ENCODE measurements around the gene WDR31.

WDR31 gene

DNA sequence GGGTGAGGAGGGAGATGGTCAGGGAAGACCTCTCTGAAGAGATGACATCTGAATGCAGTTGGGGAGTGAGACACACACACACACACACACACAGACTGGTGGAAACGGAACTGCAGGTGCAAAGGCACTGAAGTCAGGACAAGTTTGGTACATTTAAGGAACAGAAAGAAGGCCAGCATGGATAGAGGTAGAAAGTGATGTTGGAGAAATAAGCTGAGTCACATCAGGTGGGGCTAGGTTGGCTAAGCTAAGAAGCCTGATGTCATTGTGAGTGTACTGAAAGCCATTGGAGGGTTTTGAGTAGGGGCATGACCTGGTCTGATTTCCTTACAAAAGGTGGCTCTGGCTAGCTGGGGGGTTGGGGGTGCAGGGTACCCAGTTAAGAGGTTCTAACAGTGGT lies 12.3 kb upstream of the WDR31 start:
- H3K9me3 ChIP-seq (replicated peaks in 1 of 2; ENCODE audit: control insufficient read depth in 2 of 2, insufficient read depth in 1 of 2, low read depth in 1 of 2, low read length in 2 of 2) = peaks cover 0 to 3% of the 10 kb centered on the region in 2 donors
- no peak for DNase-seq (ENCODE audit: low spot score)
- H3K4me3 ChIP-seq (ENCODE audit: low read length in 2 of 2) = no peak overlapping the region

DNA sequence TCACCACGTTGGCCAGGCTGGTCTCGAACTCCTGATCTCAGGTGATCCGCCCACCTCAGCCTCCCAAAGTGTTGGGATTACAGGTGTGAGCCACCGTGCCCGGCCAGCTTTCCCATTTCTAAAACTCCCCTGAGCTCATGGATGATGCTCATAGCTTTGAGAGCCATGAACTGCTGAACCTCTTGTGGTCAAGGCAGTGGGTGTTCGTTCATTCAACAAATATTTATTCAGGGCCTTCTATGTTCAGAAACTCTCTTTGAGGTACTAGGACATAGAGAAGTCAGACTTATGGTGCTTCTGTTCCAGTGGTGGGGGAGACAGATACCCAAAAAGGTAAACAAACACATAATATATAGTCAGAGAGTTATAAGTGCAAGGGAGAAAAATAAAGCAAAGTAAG lies 11.9 kb upstream of the WDR31 start:
- peaks cover 0 to 2% of the 10 kb centered on the region in 2 donors for H3K4me1 ChIP-seq (ENCODE audit: control insufficient read depth in 2 of 2, insufficient read depth in 1 of 2, low read depth in 1 of 2, low read length in 2 of 2)
- WGBS, 2 donors (ENCODE audit: extremely low coverage in 2 of 2, insufficient read length in 2 of 2, insufficient replicate concordance in 1 of 2) = no CpG with 5 or more reads among the region's 6 CpGs
- H3K4ac ChIP-seq (ENCODE audit: low read length) = no peak overlapping the region
- H3K23ac ChIP-seq (ENCODE audit: low read depth, low read length, poor library complexity) = no peak overlapping the region
- H2AFZ ChIP-seq (ENCODE audit: low read length) = no peak overlapping the region
- H4K8ac ChIP-seq (ENCODE audit: low read depth, low read length) = no peak overlapping the region
- H4K91ac ChIP-seq (ENCODE audit: low read depth, low read length, poor library complexity) = no peak overlapping the region
- no peak overlapping the region for H3K27ac ChIP-seq (replicated peaks; ENCODE audit: low read length)
- no peak overlapping the region for H3K4me2 ChIP-seq (ENCODE audit: insufficient read depth, low read length, poor library complexity, severe bottlenecking)
- no peaks in the 10 kb centered on the region for H3K36me3 ChIP-seq (replicated peaks in 1 of 2; ENCODE audit: control insufficient read depth in 2 of 2, insufficient read depth in 2 of 2, low read length in 2 of 2)
- no peak overlapping the region for H3K14ac ChIP-seq (ENCODE audit: low read length)
- no peak overlapping the region for H2BK120ac ChIP-seq (ENCODE audit: low read depth, low read length)
- no peak overlapping the region for H2BK12ac ChIP-seq (ENCODE audit: low read length)
- no peaks in the 10 kb centered on the region for H3K79me1 ChIP-seq (ENCODE audit: low read depth, low read length)
- no peak overlapping the region for H3K18ac ChIP-seq (ENCODE audit: low read length)
- H2BK15ac ChIP-seq (ENCODE audit: low read length) = no peak overlapping the region
- H2BK5ac ChIP-seq (ENCODE audit: low read length) = no peak overlapping the region
- peaks cover 14 to 82% (median 37%) of the 10 kb centered on the region in 3 experiments for H3K27me3 ChIP-seq (ENCODE audit: control insufficient read depth in 3 of 3, insufficient read depth in 3 of 3, low read depth in 1 of 3, low read length in 3 of 3)
- H2AK5ac ChIP-seq (ENCODE audit: low read depth, low read length) = no peak overlapping the region
- no peak overlapping the region for H3K9ac ChIP-seq (ENCODE audit: low read depth, low read length, poor library complexity)
- H3K9me3 ChIP-seq (replicated peaks in 1 of 2; ENCODE audit: control insufficient read depth in 2 of 2, insufficient read depth in 1 of 2, low read depth in 1 of 2, low read length in 2 of 2) = peaks cover 0 to 3% of the 10 kb centered on the region in 2 donors
- DNase-seq (ENCODE audit: low spot score) = no peak
- H3K4me3 ChIP-seq (ENCODE audit: low read length in 2 of 2) = no peak overlapping the region

More for the DNA sequence above, 12.3 kb upstream of the WDR31 start:
- Histone ChIP-seq H3K9ac (ENCODE audit: low read depth, low read length, poor library complexity) (no peak overlapping the region), H3K27ac (replicated peaks; ENCODE audit: low read length) (no peak overlapping the region), H2BK15ac (ENCODE audit: low read length) (no peak overlapping the region), H2BK12ac (ENCODE audit: low read length) (no peak overlapping the region), H3K79me1 (ENCODE audit: low read depth, low read length) (no peaks in the 10 kb centered on the region), H4K8ac (ENCODE audit: low read depth, low read length) (no peak overlapping the region), H2AFZ (ENCODE audit: low read length) (no peak overlapping the region), H2AK5ac (ENCODE audit: low read depth, low read length) (no peak overlapping the region), H2BK5ac (ENCODE audit: low read length) (no peak overlapping the region), H2BK120ac (ENCODE audit: low read depth, low read length) (no peak overlapping the region), H3K4me1 (ENCODE audit: control insufficient read depth in 2 of 2, insufficient read depth in 1 of 2, low read depth in 1 of 2, low read length in 2 of 2) (peaks cover 0 to 2% of the 10 kb centered on the region in 2 donors), H3K14ac (ENCODE audit: low read length) (no peak overlapping the region), H3K23ac (ENCODE audit: low read depth, low read length, poor library complexity) (no peak overlapping the region), H4K91ac (ENCODE audit: low read depth, low read length, poor library complexity) (no peak overlapping the region), H3K4me2 (ENCODE audit: insufficient read depth, low read length, poor library complexity, severe bottlenecking) (no peak overlapping the region), H3K27me3 (ENCODE audit: control insufficient read depth in 3 of 3, insufficient read depth in 3 of 3, low read depth in 1 of 3, low read length in 3 of 3) (peaks cover 14 to 81% (median 37%) of the 10 kb centered on the region in 3 experiments), H3K18ac (ENCODE audit: low read length) (no peak overlapping the region), H3K36me3 (replicated peaks in 1 of 2; ENCODE audit: control insufficient read depth in 2 of 2, insufficient read depth in 2 of 2, low read length in 2 of 2) (no peaks in the 10 kb centered on the region), H3K4ac (ENCODE audit: low read length) (no peak overlapping the region)
- no CpG with 5 or more reads among the region's 1 CpG for WGBS, 2 donors (ENCODE audit: extremely low coverage in 2 of 2, insufficient read length in 2 of 2, insufficient replicate concordance in 1 of 2)

DNA sequence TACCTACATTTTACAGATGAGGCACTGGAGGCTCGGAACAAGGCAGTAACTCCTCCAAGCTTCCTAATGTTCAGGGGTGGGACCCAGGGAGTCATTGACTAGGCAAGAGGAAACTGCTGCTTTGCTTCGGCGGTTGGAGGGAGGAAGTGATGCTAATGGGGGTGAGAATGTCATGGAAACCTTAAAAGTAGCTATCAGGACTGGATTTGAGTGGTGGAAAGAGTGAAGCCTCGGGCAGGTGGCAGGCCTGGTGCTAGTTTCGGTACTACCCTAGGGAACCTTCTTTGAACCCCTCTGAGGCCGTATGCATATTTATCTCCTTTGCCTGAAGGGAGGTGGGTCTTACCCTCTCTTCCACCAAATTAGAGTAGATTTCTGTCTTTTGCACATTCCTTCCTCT lies 10.9 kb upstream of the WDR31 start:
- Histone ChIP-seq H3K79me1 (ENCODE audit: low read depth, low read length) (no peaks in the 10 kb centered on the region), H3K9ac (ENCODE audit: low read depth, low read length, poor library complexity) (no peak overlapping the region), H4K91ac (ENCODE audit: low read depth, low read length, poor library complexity) (no peak overlapping the region), H3K4me2 (ENCODE audit: insufficient read depth, low read length, poor library complexity, severe bottlenecking) (no peak overlapping the region), H3K23ac (ENCODE audit: low read depth, low read length, poor library complexity) (no peak overlapping the region), H2BK5ac (ENCODE audit: low read length) (no peak overlapping the region), H3K9me3 (replicated peaks in 1 of 2; ENCODE audit: control insufficient read depth in 2 of 2, insufficient read depth in 1 of 2, low read depth in 1 of 2, low read length in 2 of 2) (peaks cover 0 to 3% of the 10 kb centered on the region in 2 donors), H3K36me3 (replicated peaks in 1 of 2; ENCODE audit: control insufficient read depth in 2 of 2, insufficient read depth in 2 of 2, low read length in 2 of 2) (no peaks in the 10 kb centered on the region), H2BK15ac (ENCODE audit: low read length) (no peak overlapping the region), H2AFZ (ENCODE audit: low read length) (no peak overlapping the region), H3K4me3 (ENCODE audit: low read length in 2 of 2) (no peak overlapping the region), H2AK5ac (ENCODE audit: low read depth, low read length) (no peak overlapping the region), H3K27me3 (ENCODE audit: control insufficient read depth in 3 of 3, insufficient read depth in 3 of 3, low read depth in 1 of 3, low read length in 3 of 3) (peaks cover 14 to 82% (median 37%) of the 10 kb centered on the region in 3 experiments), H2BK12ac (ENCODE audit: low read length) (no peak overlapping the region), H3K18ac (ENCODE audit: low read length) (no peak overlapping the region), H3K27ac (replicated peaks; ENCODE audit: low read length) (no peak overlapping the region), H2BK120ac (ENCODE audit: low read depth, low read length) (no peak overlapping the region), H3K4me1 (ENCODE audit: control insufficient read depth in 2 of 2, insufficient read depth in 1 of 2, low read depth in 1 of 2, low read length in 2 of 2) (peaks cover 0 to 2% of the 10 kb centered on the region in 2 donors), H3K4ac (ENCODE audit: low read length) (no peak overlapping the region), H4K8ac (ENCODE audit: low read depth, low read length) (no peak overlapping the region), H3K14ac (ENCODE audit: low read length) (no peak overlapping the region)
- no CpG with 5 or more reads among the region's 6 CpGs for WGBS, 2 donors (ENCODE audit: extremely low coverage in 2 of 2, insufficient read length in 2 of 2, insufficient replicate concordance in 1 of 2)
- no peak for DNase-seq (ENCODE audit: low spot score)

DNA sequence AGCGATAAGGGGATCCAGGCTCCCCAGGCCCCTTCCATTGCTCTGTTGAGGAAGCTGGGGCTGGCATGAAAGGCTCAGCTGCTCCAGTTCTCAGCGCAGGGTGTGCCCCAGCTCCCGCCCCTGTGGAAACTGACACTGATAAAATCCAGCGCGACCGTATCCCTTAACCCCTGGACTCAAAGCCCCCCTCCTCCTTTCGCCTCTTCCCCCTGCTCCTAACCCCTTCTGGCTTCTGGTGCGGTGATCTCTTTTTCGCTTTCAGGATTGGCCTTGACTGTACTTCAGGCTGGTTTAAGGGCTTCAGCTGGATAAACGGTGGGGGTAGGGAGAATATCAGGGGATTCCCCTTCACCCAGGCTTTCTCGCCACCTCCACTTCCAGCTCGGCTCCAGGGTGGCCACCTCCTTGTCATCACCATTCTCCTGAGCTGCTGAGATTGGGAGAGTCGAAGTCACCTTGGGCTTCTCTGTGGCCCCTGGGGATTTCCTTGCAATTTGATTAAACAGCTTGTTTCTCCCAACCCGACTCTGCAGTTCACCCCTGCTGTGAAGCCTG lies 10.1 kb upstream of the WDR31 start:
- WGBS, 2 donors (ENCODE audit: extremely low coverage in 2 of 2, insufficient read length in 2 of 2, insufficient replicate concordance in 1 of 2) = no CpG with 5 or more reads among the region's 14 CpGs
- H3K9me3 ChIP-seq (replicated peaks in 1 of 2; ENCODE audit: control insufficient read depth in 2 of 2, insufficient read depth in 1 of 2, low read depth in 1 of 2, low read length in 2 of 2) = peaks cover 0 to 3% of the 10 kb centered on the region in 2 donors
- H2BK15ac ChIP-seq (ENCODE audit: low read length) = no peak overlapping the region
- no peak overlapping the region for H3K14ac ChIP-seq (ENCODE audit: low read length)
- no peak overlapping the region for H3K18ac ChIP-seq (ENCODE audit: low read length)
- no peak overlapping the region for H4K8ac ChIP-seq (ENCODE audit: low read depth, low read length)
- no peaks in the 10 kb centered on the region for H3K79me1 ChIP-seq (ENCODE audit: low read depth, low read length)
- H3K27ac ChIP-seq (replicated peaks; ENCODE audit: low read length) = no peak overlapping the region
- H3K9ac ChIP-seq (ENCODE audit: low read depth, low read length, poor library complexity) = no peak overlapping the region
- H3K23ac ChIP-seq (ENCODE audit: low read depth, low read length, poor library complexity) = no peak overlapping the region
- no peak for DNase-seq (ENCODE audit: low spot score)
- peak overlapping the region; percentile 83 for H2AFZ ChIP-seq (ENCODE audit: low read length)
- peaks cover 0 to 2% of the 10 kb centered on the region in 2 donors for H3K4me1 ChIP-seq (ENCODE audit: control insufficient read depth in 2 of 2, insufficient read depth in 1 of 2, low read depth in 1 of 2, low read length in 2 of 2)
- no peak overlapping the region for H2BK120ac ChIP-seq (ENCODE audit: low read depth, low read length)
- H3K4ac ChIP-seq (ENCODE audit: low read length) = no peak overlapping the region
- no peak overlapping the region for H2BK5ac ChIP-seq (ENCODE audit: low read length)
- no peak overlapping the region for H3K4me3 ChIP-seq (ENCODE audit: low read length in 2 of 2)
- H3K4me2 ChIP-seq (ENCODE audit: insufficient read depth, low read length, poor library complexity, severe bottlenecking) = peak overlapping the region; percentile 67
- H4K91ac ChIP-seq (ENCODE audit: low read depth, low read length, poor library complexity) = no peak overlapping the region
- H2AK5ac ChIP-seq (ENCODE audit: low read depth, low read length) = no peak overlapping the region
- H3K27me3 ChIP-seq (ENCODE audit: control insufficient read depth in 3 of 3, insufficient read depth in 3 of 3, low read depth in 1 of 3, low read length in 3 of 3) = peaks cover 14 to 89% (median 37%) of the 10 kb centered on the region in 3 experiments
- H3K36me3 ChIP-seq (replicated peaks in 1 of 2; ENCODE audit: control insufficient read depth in 2 of 2, insufficient read depth in 2 of 2, low read length in 2 of 2) = no peaks in the 10 kb centered on the region
- no peak overlapping the region for H2BK12ac ChIP-seq (ENCODE audit: low read length)
